Ishikawa (cell line): ENCODE measurements around the gene PGLYRP4.

Experiments
- CEBPB ChIP-seq: IDR thresholded peaks from 2 replicates; pipeline ENCODE4 v1.6.1; 2012
- RAD21 ChIP-seq: IDR thresholded peaks from 2 replicates; pipeline ENCODE4 v1.6.1; 2012; ENCODE audit warnings: low read depth
- TEAD4 ChIP-seq: IDR thresholded peaks from 2 replicates; pipeline ENCODE4 v1.6.1; 2012
- YY1 ChIP-seq: IDR thresholded peaks from 2 replicates; pipeline ENCODE4 v1.6.1; 2012; ENCODE audit warnings: low read depth

GRCh38 chr1:153394391-153394790 is 45.8 kb upstream of the PGLYRP4 start:
- no peak for TF ChIP-seq YY1
- TF ChIP-seq TEAD4 = no peak
- TF ChIP-seq CEBPB = no peak
- no peak for TF ChIP-seq RAD21
